RWPE2 (cell line): ENCODE data around the gene COL6A1.

Source experiments
- ATAC-seq: fragments of 200-7000 bp; cut with Tn5 transposase; 3 replicates; pipeline ENCODE4 v1.9.1; 2021; ENCODE audit warnings: low read depth
- DNase-seq: peaks from one replicate; pipeline ENCODE4 v3.0.0-alpha.2; 2020; ENCODE audit warnings: low spot score
- H3K27ac ChIP-seq: fragments of 450-650 bp; 2 replicates; pipeline ENCODE4 v1.5.1; 2017; ENCODE audit warnings: mild to moderate bottlenecking; ENCODE audit not compliant: poor library complexity, severe bottlenecking
- H3K27me3 ChIP-seq: fragments of 250-450 bp; sonication (Bioruptor Pico); 2 replicates; pipeline ENCODE4 v1.5.1; 2021; ENCODE audit warnings: mild to moderate bottlenecking, moderate library complexity; ENCODE audit not compliant: insufficient read depth, poor library complexity, severe bottlenecking
- H3K36me3 ChIP-seq: fragments of 250-450 bp; sonication (Bioruptor Pico); 2 replicates; pipeline ENCODE4 v1.5.1; 2020; ENCODE audit warnings: low read depth, mild to moderate bottlenecking, moderate library complexity
- H3K4me1 ChIP-seq: fragments of 250-450 bp; sonication (Bioruptor Pico); 2 replicates; pipeline ENCODE4 v1.5.1; 2021; ENCODE audit warnings: mild to moderate bottlenecking, moderate library complexity; ENCODE audit not compliant: insufficient read depth, poor library complexity, severe bottlenecking
- H3K4me3 ChIP-seq: fragments of 250-450 bp; sonication (Bioruptor Pico); 2 replicates; pipeline ENCODE4 v1.5.1; 2021; ENCODE audit warnings: mild to moderate bottlenecking, moderate library complexity; ENCODE audit not compliant: severe bottlenecking
- H3K9me3 ChIP-seq: fragments of 250-450 bp; sonication (Bioruptor Pico); 2 replicates; pipeline ENCODE4 v1.5.1; 2021; ENCODE audit warnings: mild to moderate bottlenecking, moderate library complexity; ENCODE audit not compliant: severe bottlenecking
- TF ChIP-seq, protein P1 (sequence below): fragments of 450-650 bp; IDR thresholded peaks from one replicate; pipeline ENCODE4 v1.5.1; 2017; ENCODE audit warnings: mild to moderate bottlenecking, moderate library complexity; ENCODE audit not compliant: poor library complexity, severe bottlenecking

The COL6A1 gene

DNA sequence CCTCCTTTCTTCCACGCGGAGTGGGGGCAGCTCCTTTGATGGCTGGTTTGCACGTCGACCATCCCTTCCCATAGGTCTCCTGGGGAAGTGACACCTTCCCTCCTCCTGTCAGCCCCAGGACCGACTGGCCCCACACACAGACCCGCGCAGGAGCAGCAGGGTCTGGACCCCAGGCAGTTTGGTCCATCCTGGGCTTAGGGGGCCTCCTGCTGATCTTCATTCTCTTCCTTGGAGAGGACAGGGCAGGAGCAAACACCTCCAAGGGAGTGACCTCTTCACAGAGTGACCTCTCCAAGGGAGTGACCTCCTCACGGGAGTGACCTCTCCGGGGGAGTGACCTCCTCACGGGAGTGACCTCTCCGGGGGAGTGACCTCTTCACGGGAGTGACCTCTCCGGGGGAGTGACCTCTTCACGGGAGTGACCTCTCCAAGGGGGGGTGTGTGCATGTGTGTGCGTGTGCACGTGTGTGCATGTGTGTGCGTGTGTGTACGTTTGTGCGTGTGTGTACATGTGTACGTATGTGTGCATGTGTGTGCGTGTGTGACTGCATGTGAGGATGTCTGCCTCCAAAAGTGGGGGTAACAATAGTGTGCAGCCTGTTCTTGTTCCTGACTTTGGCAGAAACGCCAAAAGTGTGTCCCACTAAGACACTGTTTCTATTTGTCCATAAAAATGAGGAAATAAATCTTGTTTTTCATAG lies 29.8 kb downstream of the COL6A1 start:
- peaks cover 36% of the 10 kb centered on the region for H3K27me3 ChIP-seq
- H3K27ac ChIP-seq = no peak overlapping the region
- no peak for ATAC-seq
- no peaks in the 10 kb centered on the region for H3K4me1 ChIP-seq
- no peaks in the 10 kb centered on the region for H3K9me3 ChIP-seq
- H3K36me3 ChIP-seq = no peaks in the 10 kb centered on the region
- TF ChIP-seq, protein P1, sequence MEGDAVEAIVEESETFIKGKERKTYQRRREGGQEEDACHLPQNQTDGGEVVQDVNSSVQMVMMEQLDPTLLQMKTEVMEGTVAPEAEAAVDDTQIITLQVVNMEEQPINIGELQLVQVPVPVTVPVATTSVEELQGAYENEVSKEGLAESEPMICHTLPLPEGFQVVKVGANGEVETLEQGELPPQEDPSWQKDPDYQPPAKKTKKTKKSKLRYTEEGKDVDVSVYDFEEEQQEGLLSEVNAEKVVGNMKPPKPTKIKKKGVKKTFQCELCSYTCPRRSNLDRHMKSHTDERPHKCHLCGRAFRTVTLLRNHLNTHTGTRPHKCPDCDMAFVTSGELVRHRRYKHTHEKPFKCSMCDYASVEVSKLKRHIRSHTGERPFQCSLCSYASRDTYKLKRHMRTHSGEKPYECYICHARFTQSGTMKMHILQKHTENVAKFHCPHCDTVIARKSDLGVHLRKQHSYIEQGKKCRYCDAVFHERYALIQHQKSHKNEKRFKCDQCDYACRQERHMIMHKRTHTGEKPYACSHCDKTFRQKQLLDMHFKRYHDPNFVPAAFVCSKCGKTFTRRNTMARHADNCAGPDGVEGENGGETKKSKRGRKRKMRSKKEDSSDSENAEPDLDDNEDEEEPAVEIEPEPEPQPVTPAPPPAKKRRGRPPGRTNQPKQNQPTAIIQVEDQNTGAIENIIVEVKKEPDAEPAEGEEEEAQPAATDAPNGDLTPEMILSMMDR = no peak
- H3K4me3 ChIP-seq = no peak overlapping the region
- no peak for DNase-seq

DNA sequence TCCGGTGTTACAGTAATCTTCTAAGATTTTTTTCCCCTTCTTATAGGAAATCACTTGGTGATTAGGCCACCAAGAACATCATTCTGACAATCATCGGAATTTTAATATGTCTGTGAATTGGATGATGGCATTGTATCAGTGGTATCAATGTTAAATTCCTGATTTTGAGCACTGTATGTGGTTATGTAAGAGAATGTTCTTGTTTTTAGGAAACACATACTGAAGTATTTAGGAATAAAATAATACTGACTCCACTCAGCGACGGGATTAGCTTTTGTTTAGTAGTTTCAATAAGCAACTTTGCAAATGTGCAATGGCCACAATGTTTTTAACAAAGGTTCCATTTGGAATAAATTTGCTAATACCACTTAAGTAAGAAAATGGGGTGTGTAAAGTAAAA lies 30.6 kb downstream of the COL6A1 start:
- DNase-seq = no peak
- Histone ChIP-seq H3K9me3 (no peaks in the 10 kb centered on the region), H3K27me3 (peaks cover 38% of the 10 kb centered on the region)

DNA sequence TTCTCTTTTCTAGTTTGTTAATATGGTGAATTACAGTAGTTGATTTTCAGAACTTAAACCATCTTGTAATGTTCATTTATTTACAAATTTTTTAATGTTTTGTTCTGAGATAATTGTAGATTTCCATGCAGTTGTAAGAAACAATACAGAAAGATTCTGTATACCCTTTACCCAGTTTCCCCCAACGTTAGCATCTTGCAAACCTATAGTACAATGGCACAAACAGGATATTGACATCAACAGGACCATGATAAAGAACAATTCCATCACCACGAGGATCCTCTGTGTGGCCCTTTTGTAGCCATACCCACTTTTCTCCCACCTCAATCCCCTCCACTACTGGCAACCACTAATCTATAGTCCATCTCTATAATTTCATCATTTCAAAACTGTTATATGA lies 33.3 kb downstream of the COL6A1 start:
- TF ChIP-seq, protein P1 = no peak
- ATAC-seq = no peak
- H3K4me1 ChIP-seq = no peaks in the 10 kb centered on the region
- H3K27me3 ChIP-seq = peaks cover 38% of the 10 kb centered on the region
- H3K4me3 ChIP-seq = no peak overlapping the region
- no peak overlapping the region for H3K27ac ChIP-seq
- H3K9me3 ChIP-seq = no peaks in the 10 kb centered on the region
- DNase-seq = no peak
- H3K36me3 ChIP-seq = no peaks in the 10 kb centered on the region

More for the DNA sequence above, 30.6 kb downstream of the COL6A1 start:
- Histone ChIP-seq H3K4me3 (no peak overlapping the region), H3K36me3 (no peaks in the 10 kb centered on the region), H3K27ac (no peak overlapping the region), H3K4me1 (no peaks in the 10 kb centered on the region)
- ATAC-seq = no peak
- TF ChIP-seq, protein P1 = no peak

DNA sequence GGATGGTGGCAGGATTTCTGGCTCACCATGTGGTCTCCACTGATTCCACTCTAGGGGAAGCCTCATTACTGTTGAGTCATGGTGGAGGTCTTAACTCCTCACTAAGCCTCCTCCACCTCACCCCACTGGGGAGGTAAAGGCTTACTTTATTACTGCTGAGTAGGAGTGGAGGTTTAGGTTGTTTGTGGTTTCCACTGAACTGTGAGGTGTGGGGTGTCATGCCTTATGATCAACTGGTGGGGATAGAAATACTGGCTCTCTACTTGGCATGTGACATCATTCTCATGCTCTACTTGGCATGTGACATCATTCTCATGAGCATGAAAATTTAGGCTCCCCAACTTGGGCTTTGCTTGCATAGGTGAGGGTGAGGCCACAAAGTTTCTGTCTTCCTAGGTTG lies 35.6 kb downstream of the COL6A1 start:
- Histone ChIP-seq H3K27ac (no peak overlapping the region), H3K9me3 (no peaks in the 10 kb centered on the region), H3K27me3 (peaks cover 37% of the 10 kb centered on the region), H3K4me1 (no peaks in the 10 kb centered on the region), H3K36me3 (no peaks in the 10 kb centered on the region), H3K4me3 (no peak overlapping the region)
- ATAC-seq (no peak), DNase-seq (no peak)
- TF ChIP-seq, protein P1 = no peak

DNA sequence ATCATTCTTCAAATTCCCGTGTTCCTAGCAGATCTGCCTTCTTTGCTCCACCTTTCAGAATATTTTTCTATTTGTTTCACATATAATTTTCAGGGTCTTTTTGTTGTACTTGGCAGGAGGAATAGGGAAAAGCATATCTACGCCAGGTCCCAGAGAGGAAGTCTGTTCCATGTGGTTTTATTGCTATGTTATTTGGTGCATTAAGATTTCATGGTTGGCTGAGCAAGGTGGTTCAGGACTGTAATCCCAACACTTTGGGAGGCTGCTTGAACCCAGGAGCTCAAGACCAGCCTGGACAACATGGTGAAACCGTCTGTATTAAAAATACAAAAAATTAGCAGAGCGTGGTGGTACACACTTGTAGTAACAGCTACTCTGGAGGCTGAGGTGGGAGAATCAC lies 36.1 kb downstream of the COL6A1 start:
- H3K4me3 ChIP-seq = no peak overlapping the region
- TF ChIP-seq, protein P1 = no peak
- peaks cover 32% of the 10 kb centered on the region for H3K27me3 ChIP-seq
- DNase-seq = no peak
- H3K36me3 ChIP-seq = no peaks in the 10 kb centered on the region
- no peak for ATAC-seq
- H3K9me3 ChIP-seq = no peaks in the 10 kb centered on the region
- H3K4me1 ChIP-seq = no peaks in the 10 kb centered on the region
- H3K27ac ChIP-seq = no peak overlapping the region
